ENCODE measurements around the gene NAPA.

The NAPA gene

GRCh38 chr19:47464675-47465419 is 50.0 kb downstream of the NAPA start:
- no peak for DNase-seq (ENCODE audit: low read depth in 3 of 3, low spot score in 1 of 3)

- no peak for DNase-seq (ENCODE audit: low read depth in 3 of 3, low spot score in 1 of 3)
Observed at GRCh38 chr19:47461876-47462275, 53.0 kb downstream of the NAPA start.

GRCh38 chr19:47459477-47459876 is 55.4 kb downstream of the NAPA start:
- no peak for DNase-seq (ENCODE audit: low read depth in 3 of 3, low spot score in 1 of 3)

DNA sequence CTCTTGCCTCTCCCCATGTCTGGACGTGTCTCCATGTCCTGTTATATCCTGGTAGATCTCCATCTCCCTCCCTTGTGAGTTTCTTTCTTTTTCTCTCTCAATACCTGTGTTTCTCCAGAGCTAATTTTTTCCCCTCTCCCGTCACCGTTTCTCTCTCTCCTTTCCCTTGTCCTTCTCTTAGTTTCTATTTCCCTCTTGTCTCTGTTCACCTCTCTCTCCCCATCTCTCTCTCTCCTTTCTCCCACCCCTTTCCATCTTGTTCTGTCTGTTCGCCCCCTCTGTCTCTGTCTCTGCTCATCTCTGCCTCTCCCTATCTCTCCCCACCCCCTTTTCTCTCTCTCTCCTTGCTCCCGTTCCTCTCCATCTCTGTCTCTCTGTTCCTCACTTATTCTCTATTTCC is 56.2 kb downstream of the NAPA start:
- DNase-seq (ENCODE audit: low read depth in 3 of 3, low spot score in 1 of 3): no peak

DNA sequence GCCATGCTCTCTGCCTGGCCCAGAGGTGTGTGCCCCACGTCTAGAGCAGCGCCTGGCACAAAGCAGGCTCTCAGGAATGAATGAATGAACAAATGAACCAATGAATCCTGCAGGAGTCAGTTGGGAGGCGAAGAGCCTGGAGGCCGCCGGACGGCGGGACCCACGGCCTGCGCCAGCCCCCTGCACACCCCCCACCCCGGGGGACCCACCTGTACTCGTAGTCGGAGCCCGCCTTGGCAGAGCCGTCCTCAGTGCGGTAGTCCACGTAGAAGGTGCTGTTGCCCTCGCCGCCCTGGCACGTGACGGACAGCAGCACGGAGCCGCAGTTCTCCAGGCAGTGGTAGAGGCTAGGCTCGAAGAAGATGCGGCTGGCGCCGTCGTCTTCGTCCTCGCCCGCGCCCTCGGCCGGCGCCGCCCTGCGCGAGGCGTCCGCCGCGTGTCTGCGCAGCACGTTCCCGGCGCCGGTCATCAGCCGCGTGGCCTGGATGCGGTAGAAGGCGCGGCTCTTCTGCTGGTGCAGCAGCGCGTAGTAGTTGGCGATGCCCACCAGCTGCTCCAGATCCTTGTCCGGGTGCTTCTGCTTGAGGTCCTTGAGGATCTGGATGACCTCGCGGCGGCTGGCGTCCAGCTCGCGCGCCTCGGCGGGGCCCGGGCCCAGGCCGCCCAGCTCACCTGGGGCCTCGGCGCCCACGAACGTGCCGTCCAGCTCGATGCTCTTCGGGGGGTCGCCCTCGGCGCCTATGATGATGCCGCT is 58.0 kb downstream of the NAPA start:
- DNase-seq (ENCODE audit: low read depth in 3 of 3, low spot score in 1 of 3): no peak

- DNase-seq (ENCODE audit: low read depth in 3 of 3, low spot score in 1 of 3): no peak
Observed at GRCh38 chr19:47450478-47450877, 64.4 kb downstream of the NAPA start.

- DNase-seq (ENCODE audit: low read depth in 3 of 3, low spot score in 1 of 3): no peak
Observed at GRCh38 chr19:47448360-47448727, 66.5 kb downstream of the NAPA start.

- DNase-seq (ENCODE audit: low read depth in 3 of 3, low spot score in 1 of 3): peak in 1 of 3 donors; percentile 42
Observed at GRCh38 chr19:47447470-47448359, 67.1 kb downstream of the NAPA start.

GRCh38 chr19:47446534-47447469 is 68.1 kb downstream of the NAPA start:
- DNase-seq (ENCODE audit: low read depth in 3 of 3, low spot score in 1 of 3): no peak

- peak; percentile 33 to 65 (median 43) for DNase-seq (ENCODE audit: low read depth in 3 of 3, low spot score in 1 of 3)
Observed at GRCh38 chr19:47445937-47446402, 68.9 kb downstream of the NAPA start.

DNA sequence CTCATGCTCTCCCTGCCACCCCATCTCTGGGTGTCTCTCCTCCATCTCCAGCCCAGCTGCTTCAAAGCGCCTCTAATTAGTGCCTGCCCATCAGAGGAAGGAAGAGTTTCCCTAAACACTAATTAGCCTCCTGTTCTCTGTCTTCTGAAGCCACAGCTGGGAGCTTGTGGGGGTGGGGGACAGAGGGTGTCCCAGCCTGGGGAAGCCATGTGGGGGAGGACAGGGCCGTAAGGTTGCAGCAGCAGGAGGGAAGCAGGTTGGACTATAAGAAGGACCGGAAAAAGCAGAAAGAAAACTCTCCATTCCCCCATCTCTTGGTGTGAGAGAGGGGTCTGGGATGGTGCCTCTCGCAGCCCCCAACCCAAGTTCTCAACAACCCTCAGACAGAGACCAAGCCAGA is 69.3 kb downstream of the NAPA start:
- DNase-seq (ENCODE audit: low read depth in 3 of 3, low spot score in 1 of 3): no peak

GRCh38 chr19:47444388-47444821 is 70.5 kb downstream of the NAPA start:
- no peak for DNase-seq (ENCODE audit: low read depth in 3 of 3, low spot score in 1 of 3)

GRCh38 chr19:47443331-47443730 is 71.5 kb downstream of the NAPA start:
- no peak for DNase-seq (ENCODE audit: low read depth in 3 of 3, low spot score in 1 of 3)

GRCh38 chr19:47438793-47439220 is 76.1 kb downstream of the NAPA start:
- DNase-seq (ENCODE audit: low read depth in 3 of 3, low spot score in 1 of 3): no peak

Measured in stimulated activated CD4-positive, alpha-beta T cell treated with anti-CD3 and anti-CD28 coated beads, TNF-alpha, amount 100 ng/mL, for 1 hour (primary cell).